ENCODE results near the gene TFCP2L1.
"Not testable (repeated sequence)": the region's sequence is repeated elsewhere in the genome, so short reads cannot be mapped to it uniquely, and the experiment has no call there.

TFCP2L1 gene

GRCh38 chr2:121294881-121295840 is 10.2 kb upstream of the TFCP2L1 start:
- no peak for DNase-seq

DNA sequence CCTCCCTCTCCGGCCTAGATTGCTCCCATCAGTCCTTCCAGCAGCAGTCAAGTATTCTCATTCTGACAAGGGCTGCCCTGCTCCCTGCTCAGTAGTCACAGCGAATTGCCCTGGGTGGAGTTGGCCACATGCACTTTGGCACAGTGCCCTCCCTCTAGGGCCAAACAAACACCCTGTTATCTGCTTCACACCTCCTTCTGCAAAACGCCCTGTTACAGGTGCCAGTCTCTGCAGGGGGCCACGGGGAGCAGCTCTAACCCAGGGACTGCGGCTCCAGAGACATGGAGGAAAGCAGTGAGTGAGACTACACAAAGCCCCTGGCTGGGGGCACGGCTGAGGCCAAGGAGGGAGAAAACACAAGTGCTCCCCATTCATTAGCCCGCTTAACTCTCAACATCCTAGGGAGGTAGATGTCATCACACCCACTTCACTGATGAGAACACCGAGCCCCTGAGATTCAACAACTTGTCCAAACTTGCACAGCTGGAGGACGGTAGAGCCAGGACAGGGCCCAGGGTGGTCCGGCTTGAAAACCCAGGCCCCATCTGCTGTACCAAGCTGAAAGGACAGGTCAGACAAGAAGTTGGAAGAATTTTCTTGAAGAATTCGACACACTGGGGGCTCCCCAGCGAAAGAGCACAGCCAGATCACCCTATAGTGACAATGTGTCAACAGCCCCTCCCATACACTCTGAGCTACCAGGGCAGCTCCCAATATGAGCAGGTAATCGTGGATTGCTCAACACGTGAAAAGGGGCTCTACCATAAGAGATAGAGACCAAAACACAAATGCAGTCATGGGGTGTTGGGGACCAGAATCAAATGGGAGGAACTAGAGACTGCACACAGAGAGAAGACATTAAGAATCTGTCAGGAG is 8.7 kb upstream of the TFCP2L1 start:
- no peak for DNase-seq

- DNase-seq: no peak
These were observed 6.2 kb upstream of the TFCP2L1 start for GRCh38 chr2:121291251-121291580.

DNA sequence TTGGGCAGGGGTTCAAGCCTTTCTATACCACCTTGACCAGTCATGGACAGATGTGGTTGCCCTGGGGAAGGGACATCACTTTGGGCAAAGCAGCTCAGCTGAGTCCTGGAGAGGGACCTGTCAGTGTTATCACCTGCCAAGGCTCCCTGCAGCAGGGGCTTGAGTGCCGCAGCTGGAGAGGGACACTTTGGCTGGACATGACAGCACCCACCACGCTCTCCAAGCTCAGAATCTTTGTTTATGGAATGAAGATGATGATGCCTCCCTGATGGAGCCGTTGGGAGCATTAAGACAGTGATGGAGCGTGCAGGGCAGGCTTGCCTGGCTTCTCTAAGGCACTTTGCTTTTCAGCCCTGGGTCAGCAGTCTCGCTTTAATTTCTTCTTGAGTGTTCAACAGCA is 4.3 kb upstream of the TFCP2L1 start:
- no peak for DNase-seq

DNA sequence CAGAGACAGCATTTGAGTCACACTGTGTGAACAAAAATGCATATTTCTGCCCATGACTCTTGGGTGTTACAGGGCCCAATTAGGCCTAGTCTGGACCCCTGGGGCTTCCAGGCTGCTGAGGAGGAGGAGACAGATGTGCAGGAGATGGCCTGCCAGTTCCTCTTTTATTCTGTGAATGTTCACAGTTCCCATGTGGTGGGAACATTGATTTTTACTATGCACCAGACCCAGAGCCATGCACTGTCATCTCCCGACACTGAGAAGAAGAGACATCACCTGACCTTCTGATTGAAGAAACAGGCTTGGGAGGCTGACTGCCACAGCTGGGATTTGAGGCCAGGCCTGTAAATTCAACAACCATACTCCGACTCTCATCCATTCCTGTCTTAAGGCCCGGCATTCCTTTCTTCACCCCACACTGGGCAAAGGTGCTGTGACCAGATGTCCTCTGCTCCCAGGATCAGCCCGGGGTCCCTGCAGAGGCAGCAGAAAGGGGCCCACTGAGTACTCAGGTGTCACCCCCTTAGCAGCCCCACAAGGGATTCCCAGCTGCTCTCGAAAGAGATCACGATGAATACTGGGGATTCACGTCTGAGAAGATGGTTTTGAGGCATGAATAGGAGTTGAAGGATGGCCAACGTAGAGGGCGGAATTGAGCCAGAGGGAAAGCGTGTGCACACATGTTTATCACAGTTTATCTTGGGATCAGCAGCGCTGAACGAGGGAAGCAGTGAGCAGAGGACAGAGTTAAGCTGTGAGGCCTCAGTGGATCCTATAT is 3.6 kb upstream of the TFCP2L1 start:
- no peak for DNase-seq

GRCh38 chr2:121287956-121288355 is 3.0 kb upstream of the TFCP2L1 start:
- no peak for DNase-seq

DNA sequence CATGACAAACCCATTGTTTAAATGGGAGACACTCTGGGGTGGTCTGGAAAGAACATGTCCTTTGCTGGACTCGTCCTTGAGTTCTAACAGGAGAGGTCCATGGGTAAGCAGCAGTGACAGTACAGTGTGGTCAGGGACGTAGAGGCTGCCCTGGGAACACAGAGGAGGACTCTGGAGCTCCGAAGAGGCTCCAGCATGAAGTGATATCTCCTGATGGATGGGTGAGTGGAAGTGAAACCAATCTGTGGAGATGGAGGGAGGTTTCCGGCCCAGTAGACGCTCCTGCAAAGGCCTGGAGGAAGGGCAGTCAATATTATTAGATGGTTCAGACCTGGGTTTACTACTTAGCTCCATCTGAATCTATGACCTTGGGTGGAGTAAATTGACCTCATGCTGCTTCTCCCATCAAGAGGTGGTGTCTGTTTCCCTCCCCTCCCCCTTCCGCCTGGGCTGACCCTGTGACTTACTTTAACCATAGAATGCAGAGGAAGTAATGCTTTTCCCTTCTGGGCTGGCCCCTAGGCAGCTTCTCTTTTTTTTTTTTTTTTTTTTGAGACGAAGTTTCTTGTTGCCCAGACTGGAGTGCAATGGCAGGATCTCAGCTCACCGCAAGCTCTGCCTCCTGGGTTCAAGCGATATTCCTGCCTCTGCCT is 2.3 kb upstream of the TFCP2L1 start:
- no peak for DNase-seq

DNA sequence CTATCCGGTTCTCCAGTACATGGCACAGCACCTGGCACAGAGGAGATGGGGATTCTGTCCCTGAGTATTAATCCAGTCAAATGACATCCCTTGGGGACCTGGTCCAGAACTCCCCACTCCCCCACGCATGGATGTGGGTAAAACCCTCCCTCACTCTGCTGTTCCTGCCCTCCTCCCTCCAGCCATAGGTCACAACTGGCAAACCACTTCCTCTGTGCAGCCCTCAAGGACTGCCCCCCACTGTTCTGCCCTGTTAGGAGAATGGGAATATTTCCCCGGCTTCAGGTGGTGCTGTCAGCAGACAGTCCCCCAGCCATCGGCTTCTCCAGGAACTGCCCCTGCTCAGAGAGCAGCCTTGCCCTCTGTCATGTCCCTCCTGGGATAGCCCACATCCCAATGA is 1.5 kb upstream of the TFCP2L1 start:
- DNase-seq: no peak

- no peak for DNase-seq
These were observed 924 bp upstream of the TFCP2L1 start for GRCh38 chr2:121285926-121286325.

- DNase-seq: no peak
These were observed 1.1 kb downstream of the TFCP2L1 start for GRCh38 chr2:121283670-121284462.

GRCh38 chr2:121282800-121283385 is 2.1 kb downstream of the TFCP2L1 start:
- no peak for DNase-seq

GRCh38 chr2:121281694-121282093 is 3.3 kb downstream of the TFCP2L1 start:
- no peak for DNase-seq

- no peak for DNase-seq
These were observed 3.9 kb downstream of the TFCP2L1 start for GRCh38 chr2:121281107-121281506.

GRCh38 chr2:121279476-121280220 is 5.4 kb downstream of the TFCP2L1 start:
- no peak for DNase-seq

GRCh38 chr2:121276341-121276740 is 8.7 kb downstream of the TFCP2L1 start:
- DNase-seq: no peak

DNA sequence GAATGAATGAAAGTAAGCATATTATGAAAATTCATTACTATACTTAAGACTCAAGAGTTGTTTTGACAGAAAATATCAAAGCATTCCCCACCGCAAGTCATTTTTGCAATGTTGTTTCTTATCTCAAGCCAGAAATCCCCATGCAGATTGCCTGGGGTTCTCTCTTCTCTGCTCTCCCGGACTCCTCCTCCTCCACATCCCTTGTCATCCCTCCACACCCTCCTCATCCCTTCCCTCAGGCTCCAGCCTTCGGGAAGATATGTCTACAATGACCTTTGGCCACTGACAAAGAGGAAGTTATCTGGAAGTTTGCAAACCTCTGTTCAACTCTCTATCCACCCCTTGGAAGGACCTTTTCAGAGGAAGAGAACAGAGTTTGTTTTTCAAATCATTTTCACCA is 11.9 kb downstream of the TFCP2L1 start:
- DNase-seq: no peak

GRCh38 chr2:121272596-121272995 is 12.4 kb downstream of the TFCP2L1 start:
- no peak for DNase-seq

DNA sequence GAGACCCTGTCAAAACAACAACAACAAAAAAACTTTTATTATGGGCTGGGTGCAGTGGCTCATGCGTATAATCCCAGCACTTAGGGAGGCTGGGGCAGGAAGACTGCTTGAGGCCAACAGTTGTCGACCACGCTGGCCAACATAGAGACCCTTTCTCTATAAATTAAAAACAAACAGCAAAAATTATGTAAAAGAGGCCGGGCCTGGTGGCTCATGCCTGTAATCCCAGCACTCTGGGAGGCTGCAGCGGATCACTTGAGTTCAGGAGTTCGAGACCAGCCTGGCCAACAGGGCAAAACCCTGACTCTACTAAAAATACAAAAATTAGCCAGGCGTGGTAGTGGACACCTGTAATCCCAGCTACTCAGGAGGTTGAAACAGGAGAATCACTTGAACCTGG is 15.6 kb downstream of the TFCP2L1 start:
- DNase-seq: not testable (repeated sequence)

DNA sequence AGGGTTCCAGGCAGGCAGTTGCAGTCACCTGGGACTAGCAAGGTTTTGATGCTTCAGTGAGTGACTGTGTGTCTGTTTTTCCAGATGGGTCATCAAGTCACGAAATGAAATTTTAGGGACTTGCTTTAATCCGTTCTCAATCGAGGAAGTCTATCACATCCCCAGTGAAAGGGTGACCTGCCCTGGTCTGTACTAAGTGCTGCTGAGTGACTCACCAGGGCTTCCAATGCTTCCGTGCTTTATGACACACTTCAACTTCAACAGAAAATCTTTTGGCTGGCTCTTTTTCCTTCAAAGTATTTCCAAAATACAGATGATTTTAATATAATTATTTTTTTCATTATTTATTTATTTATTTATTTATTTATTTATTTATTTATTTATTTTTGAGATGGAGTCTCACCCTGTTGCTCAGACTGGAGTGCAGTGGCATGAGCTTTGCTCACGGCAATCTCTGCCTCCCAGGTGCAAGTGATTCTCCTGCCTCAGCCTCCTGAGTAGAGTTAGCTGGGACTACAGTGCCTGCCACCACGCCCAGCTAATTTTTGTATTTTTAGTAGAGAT is 18.4 kb downstream of the TFCP2L1 start:
- no peak for DNase-seq
